ENCODE results near the gene MTARC2. TPM values are rescaled to one million over a fixed set of nuclear protein-coding genes. Genes with fewer than 3 reads are reported as not detected.

Gene MTARC2
- polyA plus RNA-seq, 1 donor from 2014 or later = not detected

- Histone ChIP-seq H3K79me2 (replicated peaks; ENCODE audit: insufficient read depth, low read length) (no peaks in the 10 kb centered on the region), H3K27me3 (ENCODE audit: insufficient read depth, low read depth, low read length) (no peaks in the 10 kb centered on the region), H3F3A (ENCODE audit: insufficient read depth, low read length, poor library complexity, severe bottlenecking) (no peaks in the 10 kb centered on the region), H3K4me3 (ENCODE audit: low read length) (no peak overlapping the region), H4K20me1 (ENCODE audit: insufficient read depth) (no peaks in the 10 kb centered on the region), H3K9me3 (ENCODE audit: low read length) (no peaks in the 10 kb centered on the region), H3K27ac (ENCODE audit: low read length) (no peak overlapping the region), H2AFZ (ENCODE audit: low read depth, low read length) (no peak overlapping the region), H3K9ac (ENCODE audit: low read length) (no peak overlapping the region), H3K36me3 (ENCODE audit: insufficient read depth, low read length) (no peaks in the 10 kb centered on the region), H3K9me2 (ENCODE audit: insufficient read depth, low read length) (no peaks in the 10 kb centered on the region), H3K4me2 (ENCODE audit: low read length) (no peak overlapping the region)
- TF ChIP-seq CTCF (IDR thresholded peaks at IDR 0.05; ENCODE audit: poor library complexity, severe bottlenecking) (no peak), EZH2 (IDR thresholded peaks at IDR 0.05; ENCODE audit: borderline replicate concordance, insufficient read depth, low read length, poor library complexity, severe bottlenecking) (no peak), POLR2AphosphoS5 (IDR thresholded peaks at IDR 0.05) (no peak), REST (IDR thresholded peaks at IDR 0.05; ENCODE audit: borderline replicate concordance) (no peak), EP300 (conservative IDR thresholded peaks at IDR 0.05; ENCODE audit: poor library complexity, severe bottlenecking) (no peak), TAF1 (IDR thresholded peaks at IDR 0.05; ENCODE audit: low read depth) (no peak), MXI1 (conservative IDR thresholded peaks at IDR 0.05; ENCODE audit: poor library complexity, severe bottlenecking) (no peak)
Observed at GRCh38 chr1:220815409-220815808, 67.3 kb downstream of the MTARC2 start.

GRCh38 chr1:220817907-220818306, 69.8 kb downstream of the MTARC2 start:
- no peak overlapping the region for H3K4me3 ChIP-seq (ENCODE audit: low read length)
- TF ChIP-seq TAF1 (IDR thresholded peaks at IDR 0.05; ENCODE audit: low read depth) (no peak), REST (IDR thresholded peaks at IDR 0.05; ENCODE audit: borderline replicate concordance) (no peak), EP300 (conservative IDR thresholded peaks at IDR 0.05; ENCODE audit: poor library complexity, severe bottlenecking) (no peak), RAD21 (conservative IDR thresholded peaks at IDR 0.05) (no peak), SMC3 (conservative IDR thresholded peaks at IDR 0.05; ENCODE audit: poor library complexity) (no peak), POLR2AphosphoS5 (IDR thresholded peaks at IDR 0.05) (no peak), MXI1 (conservative IDR thresholded peaks at IDR 0.05; ENCODE audit: poor library complexity, severe bottlenecking) (no peak), CTCF (IDR thresholded peaks at IDR 0.05; ENCODE audit: poor library complexity, severe bottlenecking) (no peak), EZH2 (IDR thresholded peaks at IDR 0.05; ENCODE audit: borderline replicate concordance, insufficient read depth, low read length, poor library complexity, severe bottlenecking) (no peak)
- no peak overlapping the region for H2AFZ ChIP-seq (ENCODE audit: low read depth, low read length)
- no peaks in the 10 kb centered on the region for H3K36me3 ChIP-seq (ENCODE audit: insufficient read depth, low read length)
- no peaks in the 10 kb centered on the region for H3K79me2 ChIP-seq (replicated peaks; ENCODE audit: insufficient read depth, low read length)
- H3K9ac ChIP-seq (ENCODE audit: low read length) = no peak overlapping the region
- no peaks in the 10 kb centered on the region for H3F3A ChIP-seq (ENCODE audit: insufficient read depth, low read length, poor library complexity, severe bottlenecking)
- H3K9me2 ChIP-seq (ENCODE audit: insufficient read depth, low read length) = no peaks in the 10 kb centered on the region
- no peak overlapping the region for H3K27ac ChIP-seq (ENCODE audit: low read length)
- no peaks in the 10 kb centered on the region for H3K27me3 ChIP-seq (ENCODE audit: insufficient read depth, low read depth, low read length)
- H4K20me1 ChIP-seq (ENCODE audit: insufficient read depth) = no peaks in the 10 kb centered on the region
- no peak overlapping the region for H3K4me2 ChIP-seq (ENCODE audit: low read length)
- H3K9me3 ChIP-seq (ENCODE audit: low read length) = no peaks in the 10 kb centered on the region
